Measurements from ENCODE around the gene COL6A5.
"Not testable (repeated sequence)": the region's sequence is repeated elsewhere in the genome, so short reads cannot be mapped to it uniquely, and the experiment has no call there.

COL6A5 gene

DNA sequence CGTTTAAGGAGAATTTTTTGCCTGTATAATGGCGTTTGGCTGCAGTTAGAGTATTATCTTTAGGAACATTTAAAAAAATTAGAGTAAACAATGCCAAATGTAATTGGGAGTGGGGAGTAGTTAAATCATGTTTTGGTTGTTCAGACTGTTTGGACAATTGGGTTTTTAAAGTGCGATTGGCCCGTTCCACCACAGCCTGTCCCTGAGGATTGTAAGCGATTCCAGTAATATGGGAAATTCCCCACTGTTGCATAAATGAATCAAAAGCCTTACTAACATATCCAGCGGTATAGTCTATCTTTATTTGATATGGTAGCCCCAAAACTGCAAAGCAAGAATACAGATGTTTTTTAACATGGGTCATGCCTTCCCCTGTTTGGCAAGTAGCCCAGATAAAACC lies 101.4 kb downstream of the COL6A5 start:
- DNase-seq = not testable (repeated sequence)

GRCh38 chr3:130448155-130448554 lies 102.7 kb downstream of the COL6A5 start:
- not testable (repeated sequence) for DNase-seq

DNA sequence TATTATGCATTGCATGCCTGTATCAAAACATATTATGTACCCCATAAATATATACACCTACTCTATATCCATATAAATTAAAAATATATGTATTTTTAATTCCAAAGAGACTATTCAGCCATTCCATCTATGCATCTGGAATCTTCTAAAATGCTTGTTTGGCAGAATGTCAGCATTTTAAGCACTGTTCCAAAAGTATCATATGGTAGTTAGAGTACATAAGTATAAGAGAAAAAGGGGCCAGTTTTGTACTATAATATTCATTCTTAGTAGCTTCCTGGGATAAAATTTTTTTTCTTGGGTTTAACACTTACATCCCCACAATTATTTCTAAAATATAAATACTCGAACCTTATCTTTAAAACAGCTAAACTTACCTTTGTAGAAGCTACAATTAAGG lies 111.1 kb downstream of the COL6A5 start:
- DNase-seq = no peak

DNA sequence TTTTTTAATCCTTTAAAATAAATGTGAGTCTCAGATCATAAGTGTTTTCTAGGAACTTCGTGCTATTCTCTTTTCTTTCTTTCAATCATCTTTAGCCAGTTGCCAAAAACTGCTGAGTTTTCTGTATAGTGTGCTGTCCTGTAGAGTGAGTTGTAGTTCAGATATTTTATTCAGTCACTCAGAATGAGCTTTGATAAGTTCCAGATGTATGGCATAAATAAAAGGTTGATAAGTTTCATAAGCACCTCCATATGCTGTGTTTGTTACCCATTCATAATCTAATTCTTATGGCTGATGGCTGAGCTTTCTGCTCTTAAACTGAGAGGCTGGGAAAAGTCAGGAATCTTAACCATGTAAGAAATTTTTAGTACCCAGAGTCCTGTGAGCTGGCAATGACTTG lies 112.2 kb downstream of the COL6A5 start:
- DNase-seq = no peak

DNA sequence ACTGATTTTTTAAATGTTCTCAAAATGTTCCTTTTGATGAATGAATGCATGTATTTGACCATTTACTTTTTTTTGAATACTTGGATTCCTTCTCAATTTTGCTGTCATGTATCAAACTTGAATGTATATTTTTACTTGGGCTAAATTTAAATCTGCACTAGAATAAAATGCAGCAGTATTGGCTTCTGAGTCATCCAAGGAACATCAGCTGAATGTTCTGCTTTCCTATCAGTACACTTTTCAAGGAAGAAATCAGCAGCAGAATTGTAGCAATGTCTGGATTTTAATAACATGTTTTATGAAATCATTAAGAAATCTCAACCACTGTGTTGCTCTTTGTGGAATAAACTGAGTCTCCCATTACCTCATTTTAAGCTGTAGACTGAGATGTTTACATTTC lies 114.5 kb downstream of the COL6A5 start:
- DNase-seq = no peak

DNA sequence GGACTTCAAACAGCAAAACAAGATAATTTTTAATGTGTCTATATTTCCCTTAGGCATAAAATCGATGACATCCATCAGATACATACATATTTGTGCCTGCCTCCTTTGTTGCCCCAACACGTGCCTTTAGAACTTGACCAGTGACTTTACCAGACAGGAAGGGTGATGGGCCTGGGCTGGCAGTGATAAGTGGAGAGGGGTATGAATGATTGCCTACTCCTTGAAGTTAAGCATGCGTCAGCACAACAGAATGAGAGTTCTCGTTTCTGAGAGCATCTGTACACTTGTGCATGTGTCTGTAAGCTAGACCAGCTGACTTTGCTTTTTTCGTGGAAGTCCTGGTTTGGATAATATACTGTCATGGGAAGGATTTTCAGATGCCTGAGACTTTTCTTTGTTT lies 116.6 kb downstream of the COL6A5 start:
- no peak for DNase-seq

DNA sequence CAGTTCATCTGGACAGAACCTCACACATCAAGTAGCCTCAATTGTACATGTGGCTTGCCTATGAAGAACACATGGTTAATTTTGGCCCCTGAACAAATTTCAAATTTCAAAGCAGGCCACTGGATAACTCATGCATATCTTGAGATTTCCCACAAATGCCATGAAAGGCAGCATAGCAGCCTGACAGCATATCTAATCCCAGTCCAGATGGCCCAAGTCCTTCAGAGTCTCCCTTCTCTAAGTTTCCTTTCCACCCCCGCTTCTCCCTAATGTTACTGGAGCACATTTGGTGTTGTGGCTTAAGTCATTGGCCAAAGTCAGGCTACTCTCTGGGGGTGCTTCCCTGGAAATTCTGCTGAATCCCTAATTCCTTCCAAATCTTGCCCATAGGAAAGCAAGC lies 117.7 kb downstream of the COL6A5 start:
- DNase-seq = no peak

GRCh38 chr3:130465521-130465920 lies 120.0 kb downstream of the COL6A5 start:
- no peak for DNase-seq

GRCh38 chr3:130468311-130468710 lies 122.8 kb downstream of the COL6A5 start:
- DNase-seq = no peak

DNA sequence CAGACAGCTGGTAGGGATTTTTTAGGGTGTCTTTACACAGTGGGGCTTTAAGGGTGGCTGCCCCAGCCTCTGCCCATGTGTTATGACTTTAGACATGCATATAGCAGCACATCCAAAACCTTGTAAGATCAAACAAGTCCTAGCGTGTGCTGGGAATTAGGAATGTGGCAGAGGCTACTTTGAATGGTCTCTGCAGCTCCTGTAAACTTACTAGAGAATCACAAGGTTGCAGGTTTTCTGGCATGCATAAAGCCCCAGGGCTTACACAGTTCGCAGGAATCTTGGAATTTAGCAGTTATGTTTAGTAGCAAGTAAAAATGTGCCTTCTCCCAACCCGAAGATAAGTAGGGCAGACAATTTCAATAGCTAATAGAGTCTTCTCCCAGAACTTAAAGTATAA lies 124.7 kb downstream of the COL6A5 start:
- DNase-seq = no peak

GRCh38 chr3:130473416-130473815 lies 127.9 kb downstream of the COL6A5 start:
- no peak for DNase-seq

GRCh38 chr3:130480736-130481135 lies 135.3 kb downstream of the COL6A5 start:
- DNase-seq = no peak

GRCh38 chr3:130488288-130488687 lies 142.8 kb downstream of the COL6A5 start:
- no peak for DNase-seq

DNA sequence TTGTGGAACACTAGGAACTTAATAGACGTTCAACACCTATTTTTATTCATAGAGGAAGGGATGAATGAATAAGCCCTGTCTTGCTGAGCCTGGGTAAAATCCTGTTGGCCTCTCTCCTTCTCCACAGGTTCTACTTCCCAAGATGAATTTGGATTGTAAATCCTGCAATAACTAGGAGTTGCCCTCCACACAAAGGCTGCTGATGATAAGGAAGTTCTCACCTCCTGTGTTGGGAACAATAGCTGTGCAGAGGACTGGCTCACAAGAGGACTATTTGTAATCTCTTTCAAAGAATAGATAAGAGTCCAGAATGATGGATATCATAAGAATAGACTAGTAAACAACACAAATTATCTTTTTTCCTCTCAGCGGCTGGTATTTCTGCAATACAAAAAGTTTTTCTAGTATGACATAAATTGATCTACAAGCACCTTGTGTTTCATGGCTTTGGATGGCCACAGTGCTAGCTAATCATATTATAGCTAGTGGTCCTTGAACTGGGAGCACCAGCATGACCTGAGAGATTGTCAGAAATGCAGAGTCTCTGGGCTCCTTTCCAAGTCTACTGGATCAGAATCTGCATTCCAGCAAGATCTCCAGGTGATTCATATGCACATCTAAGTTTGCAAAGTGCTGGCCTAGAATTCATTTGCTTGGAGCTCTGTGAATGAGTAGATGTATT lies 143.4 kb downstream of the COL6A5 start:
- DNase-seq = no peak

DNA sequence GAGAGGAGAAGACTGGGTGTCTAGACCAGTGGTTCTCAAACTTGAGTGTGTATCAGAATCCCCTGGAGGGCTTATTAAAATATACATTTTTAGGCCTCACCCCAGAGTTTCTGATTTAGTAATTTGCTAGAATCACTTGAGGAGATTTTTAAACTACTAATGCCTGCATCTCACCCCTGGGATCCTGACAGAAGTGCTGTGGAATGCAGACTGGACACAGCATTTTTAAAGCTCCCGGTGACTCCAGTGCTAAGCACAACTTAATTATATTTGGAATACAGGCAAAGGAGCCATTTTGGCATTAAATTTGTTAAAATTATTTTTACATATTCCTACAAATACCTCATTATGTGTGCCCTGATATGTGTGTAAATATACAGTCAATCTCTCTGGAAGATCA lies 144.8 kb downstream of the COL6A5 start:
- no peak for DNase-seq

DNA sequence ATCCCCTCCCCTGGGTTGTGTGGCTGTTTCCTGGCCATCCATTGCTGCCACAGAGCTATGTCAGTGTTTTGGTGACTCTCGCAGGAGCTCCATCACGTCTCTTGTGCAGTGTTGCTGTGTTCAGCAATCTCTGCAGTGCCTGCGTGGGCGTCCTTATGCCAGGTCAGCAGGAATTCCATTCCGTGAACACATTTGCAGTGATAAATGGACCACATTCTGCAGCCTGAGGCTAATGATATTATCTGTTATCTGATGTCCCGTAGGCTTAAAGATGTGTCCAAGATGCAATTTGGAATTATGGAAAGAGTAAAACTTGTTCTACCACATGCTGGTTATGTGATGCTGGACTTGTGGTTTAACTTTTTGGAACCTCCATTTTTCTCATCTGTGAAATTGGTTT lies 146.0 kb downstream of the COL6A5 start:
- no peak for DNase-seq

- DNase-seq = no peak
Measured at GRCh38 chr3:130504701-130505100, 159.2 kb downstream of the COL6A5 start.

DNA sequence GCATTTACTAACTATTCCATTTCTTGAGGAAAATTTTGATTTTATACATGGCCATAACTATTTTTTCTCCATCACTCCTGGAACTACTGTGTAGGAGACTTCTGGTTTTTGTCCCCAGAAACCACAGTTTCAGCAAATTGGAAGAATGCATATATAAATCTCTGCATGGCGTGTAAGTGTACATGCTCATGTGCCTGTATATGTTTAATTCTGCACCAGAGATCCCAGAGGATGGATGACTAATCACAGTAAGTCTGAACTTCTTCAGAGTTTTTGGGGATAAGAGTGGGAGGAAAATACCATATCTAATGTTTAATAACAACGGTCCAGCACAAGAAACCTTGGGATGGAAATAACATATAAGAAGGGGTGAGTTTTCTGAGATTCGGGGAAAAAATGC lies 160.6 kb downstream of the COL6A5 start:
- no peak for DNase-seq

- no peak for DNase-seq
Measured at GRCh38 chr3:130507746-130508145, 162.3 kb downstream of the COL6A5 start.

DNA sequence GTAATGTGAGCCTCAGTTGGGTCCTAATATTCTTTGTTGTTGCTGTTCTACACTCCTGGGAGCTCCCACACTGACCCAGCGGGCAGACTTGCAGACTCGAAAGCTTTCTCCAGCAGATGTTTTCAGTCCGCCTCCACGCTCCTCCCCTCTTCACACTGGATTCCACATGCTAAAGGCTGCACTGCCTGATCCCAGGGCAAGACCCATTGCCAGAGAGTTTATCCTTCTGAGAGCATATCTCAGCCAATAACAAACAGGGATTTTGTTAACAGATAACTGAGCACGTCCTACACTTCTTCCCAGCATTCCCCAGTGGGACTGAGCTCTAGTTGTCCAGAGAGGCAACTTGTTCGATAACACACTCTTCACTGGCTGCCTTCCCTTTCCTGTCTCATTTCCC lies 163.5 kb downstream of the COL6A5 start:
- no peak for DNase-seq

GRCh38 chr3:130514681-130515080 lies 169.2 kb downstream of the COL6A5 start:
- DNase-seq = no peak

GRCh38 chr3:130515755-130516154 lies 170.3 kb downstream of the COL6A5 start:
- no peak for DNase-seq

GRCh38 chr3:130516645-130517512 lies 171.4 kb downstream of the COL6A5 start, which contains the start of gene COL6A6:
Gene COL6A6, plus strand, starts transcription at chr3:130517177. Its CDS starts 43,188 bp downstream, at chr3:130560365.
- DNase-seq = no peak

DNA sequence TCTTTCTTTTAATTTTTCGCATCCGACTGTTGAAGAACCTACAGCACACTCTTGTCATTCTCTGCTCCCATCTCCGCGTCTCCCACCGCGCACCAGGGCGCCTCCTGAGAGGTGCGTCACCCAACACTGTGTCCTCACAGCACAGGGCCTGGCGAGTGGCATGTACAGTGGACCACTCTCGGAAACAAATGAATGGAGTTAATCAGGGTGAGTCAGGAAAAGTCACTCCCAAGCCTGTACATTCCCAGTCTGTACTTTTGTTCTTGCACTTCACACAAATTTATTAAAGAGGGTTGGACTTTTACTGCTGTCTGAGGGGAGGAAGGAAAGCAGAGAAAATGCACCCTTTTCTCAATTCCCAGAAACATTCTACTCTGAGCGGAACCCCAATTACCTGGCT lies 172.1 kb downstream of the COL6A5 start:
- no peak for DNase-seq

Data from CD4-positive, alpha-beta T cell treated with Interleukin-17A for 1 hour (primary cell).